ENCODE results near the gene CHRNB4.
"Not testable (repeated sequence)": the region's sequence is repeated elsewhere in the genome, so short reads cannot be mapped to it uniquely, and the experiment has no call there.

CHRNB4 gene

GRCh38 chr15:78641102-78641748 lies at the start of gene CHRNB4:
Gene CHRNB4, minus strand, starts transcription at chr15:78641210. Its CDS starts 77 bp downstream, at chr15:78641133.
- no peak for DNase-seq

- DNase-seq = no peak
These were observed 48.6 kb upstream of the CHRNB4 start for GRCh38 chr15:78689626-78690025.

GRCh38 chr15:78685925-78686324 lies 44.9 kb upstream of the CHRNB4 start:
- no peak for DNase-seq

- no peak for DNase-seq
These were observed 44.3 kb upstream of the CHRNB4 start for GRCh38 chr15:78685159-78685921.

- DNase-seq = no peak
These were observed 43.6 kb upstream of the CHRNB4 start for GRCh38 chr15:78684657-78685056.

GRCh38 chr15:78683599-78683998 lies 42.6 kb upstream of the CHRNB4 start:
- not testable (repeated sequence) for DNase-seq

- no peak for DNase-seq
These were observed 41.8 kb upstream of the CHRNB4 start for GRCh38 chr15:78682693-78683410.

GRCh38 chr15:78682004-78682651 lies 41.1 kb upstream of the CHRNB4 start:
- DNase-seq = no peak

GRCh38 chr15:78681281-78682003 lies 40.4 kb upstream of the CHRNB4 start:
- no peak for DNase-seq

GRCh38 chr15:78680431-78681075 lies 39.5 kb upstream of the CHRNB4 start:
- no peak for DNase-seq

GRCh38 chr15:78679089-78679511 lies 38.1 kb upstream of the CHRNB4 start:
- no peak for DNase-seq

GRCh38 chr15:78676424-78677110 lies 35.6 kb upstream of the CHRNB4 start:
- no peak for DNase-seq

- no peak for DNase-seq
These were observed 34.8 kb upstream of the CHRNB4 start for GRCh38 chr15:78675617-78676360.

GRCh38 chr15:78675206-78675605 lies 34.2 kb upstream of the CHRNB4 start:
- DNase-seq = no peak

- no peak for DNase-seq
These were observed 33.0 kb upstream of the CHRNB4 start for GRCh38 chr15:78673917-78674444.

- DNase-seq = no peak
These were observed 32.5 kb upstream of the CHRNB4 start for GRCh38 chr15:78673476-78673875.

- DNase-seq = no peak
These were observed 31.4 kb upstream of the CHRNB4 start for GRCh38 chr15:78672285-78673014.

- DNase-seq = no peak
These were observed 30.7 kb upstream of the CHRNB4 start for GRCh38 chr15:78671626-78672211.

GRCh38 chr15:78668987-78669386 lies 28.0 kb upstream of the CHRNB4 start:
- no peak for DNase-seq
